ENCODE data around the gene KCNH1. TPM values are rescaled to one million over a fixed set of nuclear protein-coding genes. Genes with fewer than 3 reads are reported as not detected.

The KCNH1 gene
- total RNA-seq, 4 donors from 2014 or later = 0.29 to 0.67 (median 0.38) TPM

- DNase-seq (no peak), ATAC-seq (no peak)
- intact Hi-C loops (cut with DNase I; ENCODE audit: low total_unique reads) = no loop called here
- Histone ChIP-seq H3K27ac (no peak overlapping the region), H3K36me3 (no peaks in the 10 kb centered on the region), H3K9me3 (no peaks in the 10 kb centered on the region), H3K4me3 (no peak overlapping the region), H3K27me3 (no peaks in the 10 kb centered on the region), H3K4me1 (no peaks in the 10 kb centered on the region)
- in situ Hi-C loops (cut with MboI; ENCODE audit: low sequenced_read_pairs in 4 of 4) = no loop called here
- TF ChIP-seq POLR2A (IDR thresholded peaks at IDR 0.05) = no peak
- no peak for TF ChIP-seq CTCF (IDR thresholded peaks at IDR 0.05 in 4 of 5, conservative IDR thresholded peaks at IDR 0.05 in 1 of 5)
These were observed 198.0 kb downstream of the KCNH1 start for GRCh38 chr1:210935905-210936304.

GRCh38 chr1:210932104-210932503 lies 201.8 kb downstream of the KCNH1 start:
- H3K9me3 ChIP-seq = no peaks in the 10 kb centered on the region
- intact Hi-C loops (cut with DNase I; ENCODE audit: low total_unique reads) = no loop called here

DNA sequence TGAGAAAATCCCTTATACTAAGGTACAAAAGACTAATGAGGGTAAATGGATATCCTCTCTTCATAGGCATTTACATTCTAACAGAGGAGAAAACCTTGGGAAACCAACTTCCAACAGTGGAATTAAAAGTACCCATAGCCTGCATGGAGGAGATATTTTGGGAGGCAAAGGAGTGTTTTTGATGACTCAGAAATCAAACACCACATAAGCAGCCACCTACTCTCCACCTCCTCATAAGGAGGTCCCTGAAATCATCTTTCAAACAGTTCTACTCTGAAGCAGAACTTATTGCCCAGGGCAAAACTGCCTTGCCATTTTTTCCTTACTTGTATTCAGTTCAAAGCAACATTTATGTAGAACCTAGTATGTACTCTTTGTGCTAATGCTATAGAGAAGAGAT lies 211.3 kb downstream of the KCNH1 start:
- no peak for DNase-seq
- Histone ChIP-seq H3K27me3 (no peaks in the 10 kb centered on the region), H3K4me3 (no peak overlapping the region), H3K36me3 (no peaks in the 10 kb centered on the region), H3K27ac (no peak overlapping the region), H3K9me3 (no peaks in the 10 kb centered on the region), H3K4me1 (no peaks in the 10 kb centered on the region)
- in situ Hi-C loops (cut with MboI; ENCODE audit: low sequenced_read_pairs in 4 of 4) = no loop called here
- TF ChIP-seq CTCF (IDR thresholded peaks at IDR 0.05 in 4 of 5, conservative IDR thresholded peaks at IDR 0.05 in 1 of 5) = no peak
- TF ChIP-seq POLR2A (IDR thresholded peaks at IDR 0.05) = no peak
- intact Hi-C loops (cut with DNase I; ENCODE audit: low total_unique reads) = no loop called here
- ATAC-seq = no peak

More at GRCh38 chr1:210932104-210932503, 201.8 kb downstream of the KCNH1 start:
- ATAC-seq (no peak), DNase-seq (no peak)
- in situ Hi-C loops (cut with MboI; ENCODE audit: low sequenced_read_pairs in 4 of 4) = no loop called here
- no peak overlapping the region for H3K27ac ChIP-seq
- no peaks in the 10 kb centered on the region for H3K36me3 ChIP-seq
- TF ChIP-seq POLR2A (IDR thresholded peaks at IDR 0.05) = no peak
- no peak for TF ChIP-seq CTCF (IDR thresholded peaks at IDR 0.05 in 4 of 5, conservative IDR thresholded peaks at IDR 0.05 in 1 of 5)
- H3K4me3 ChIP-seq = no peak overlapping the region
- H3K27me3 ChIP-seq = no peaks in the 10 kb centered on the region
- H3K4me1 ChIP-seq = no peaks in the 10 kb centered on the region

DNA sequence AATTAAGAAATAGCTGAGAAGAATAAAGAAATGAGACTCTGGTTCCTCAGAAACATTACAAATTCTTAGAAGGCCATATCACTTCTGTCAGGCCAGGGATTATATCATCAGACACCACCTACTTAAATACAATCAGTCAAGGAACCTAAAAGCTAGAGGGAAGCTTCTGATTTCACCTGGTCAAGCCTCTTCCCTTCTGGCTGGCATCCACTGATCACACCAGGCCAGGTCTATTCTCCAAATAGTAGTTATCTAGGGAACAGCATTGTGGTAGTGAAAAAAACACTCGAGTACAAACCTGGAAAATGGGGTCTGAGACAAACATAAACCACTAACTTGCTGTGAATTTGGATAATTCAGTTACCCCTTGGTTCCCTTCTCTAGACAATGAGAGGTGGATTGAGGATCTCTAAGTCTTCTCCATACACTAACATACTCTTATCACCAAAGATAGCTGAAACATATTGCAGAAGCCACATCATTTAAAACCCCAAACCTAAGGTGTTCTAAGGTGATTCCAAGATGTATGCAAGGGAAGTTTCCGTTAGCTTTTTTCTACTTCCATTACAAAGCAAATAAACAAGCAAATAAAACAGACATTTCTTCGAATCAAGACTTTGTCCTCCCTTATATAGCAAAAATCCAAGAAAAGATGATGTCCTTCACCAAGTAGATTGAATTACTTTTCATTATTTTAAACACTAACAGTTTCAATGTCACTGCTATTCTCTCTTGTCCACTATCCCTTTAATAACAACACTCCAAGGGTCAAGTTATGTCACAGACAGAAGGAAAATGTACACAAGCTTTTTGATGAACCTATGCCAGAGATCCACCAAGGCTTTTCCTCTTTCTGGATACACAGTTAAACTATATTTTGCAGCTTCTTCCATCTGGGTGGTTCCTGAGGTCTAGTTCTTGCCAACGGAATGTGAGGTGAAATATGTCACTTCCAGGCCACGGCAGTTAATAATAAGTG lies 212.9 kb downstream of the KCNH1 start:
- H3K27ac ChIP-seq = no peak overlapping the region

More for the DNA sequence above, 212.9 kb downstream of the KCNH1 start:
- ATAC-seq (no peak), DNase-seq (no peak)
- no peaks in the 10 kb centered on the region for H3K36me3 ChIP-seq
- no peaks in the 10 kb centered on the region for H3K27me3 ChIP-seq
- in situ Hi-C loops (cut with MboI; ENCODE audit: low sequenced_read_pairs in 4 of 4) (no loop called here), intact Hi-C loops (cut with DNase I; ENCODE audit: low total_unique reads) (no loop called here)
- H3K4me3 ChIP-seq = no peak overlapping the region
- TF ChIP-seq POLR2A (IDR thresholded peaks at IDR 0.05) = no peak
- TF ChIP-seq CTCF (IDR thresholded peaks at IDR 0.05 in 4 of 5, conservative IDR thresholded peaks at IDR 0.05 in 1 of 5) = no peak
- H3K9me3 ChIP-seq = no peaks in the 10 kb centered on the region
- no peaks in the 10 kb centered on the region for H3K4me1 ChIP-seq
